GM18517 (cell line): ENCODE results near the gene ARID5B.

ENCODE experiments used
- ATAC-seq: cut with Tn5 transposase; IDR thresholded peaks from one replicate; pipeline ENCODE4 v1.9.1; 2021; ENCODE audit warnings: mild to moderate bottlenecking, moderate library complexity; ENCODE audit not compliant: unreplicated experiment

ARID5B gene

GRCh38 chr10:62088786-62089185 is 187.3 kb downstream of the ARID5B start:
- no peak for ATAC-seq

- ATAC-seq = no peak
Measured at GRCh38 chr10:62092301-62093030, 191.0 kb downstream of the ARID5B start.

GRCh38 chr10:62093863-62094291 is 192.4 kb downstream of the ARID5B start:
- no peak for ATAC-seq

GRCh38 chr10:62095181-62096122 is 194.0 kb downstream of the ARID5B start:
- ATAC-seq = no peak

- ATAC-seq = no peak
Measured at GRCh38 chr10:62096256-62096933, 194.9 kb downstream of the ARID5B start.

- no peak for ATAC-seq
Measured at GRCh38 chr10:62098278-62099121, 197.0 kb downstream of the ARID5B start.

- no peak for ATAC-seq
Measured at GRCh38 chr10:62099299-62099698, 197.8 kb downstream of the ARID5B start.

- no peak for ATAC-seq
Measured at GRCh38 chr10:62103857-62104256, 202.4 kb downstream of the ARID5B start.

GRCh38 chr10:62106929-62107519 is 205.5 kb downstream of the ARID5B start:
- no peak for ATAC-seq

GRCh38 chr10:62108759-62109586 is 207.5 kb downstream of the ARID5B start:
- no peak for ATAC-seq

GRCh38 chr10:62109587-62110293 is 208.2 kb downstream of the ARID5B start:
- ATAC-seq = peak; percentile 91

- no peak for ATAC-seq
Measured at GRCh38 chr10:62112300-62112699, 210.8 kb downstream of the ARID5B start.

- no peak for ATAC-seq
Measured at GRCh38 chr10:62112963-62113362, 211.5 kb downstream of the ARID5B start.

GRCh38 chr10:62113680-62114079 is 212.2 kb downstream of the ARID5B start:
- ATAC-seq = no peak

GRCh38 chr10:62115321-62115720 is 213.8 kb downstream of the ARID5B start:
- ATAC-seq = no peak

GRCh38 chr10:62115842-62116241 is 214.3 kb downstream of the ARID5B start:
- no peak for ATAC-seq

- ATAC-seq = no peak
Measured at GRCh38 chr10:62116896-62117295, 215.4 kb downstream of the ARID5B start.

GRCh38 chr10:62121187-62121530 is 219.7 kb downstream of the ARID5B start:
- ATAC-seq = no peak

GRCh38 chr10:62127975-62128374 is 226.5 kb downstream of the ARID5B start:
- ATAC-seq = no peak
